ENCODE results near the gene TMEM72.

- no peak for TF ChIP-seq POLR2A (IDR thresholded peaks at IDR 0.05; ENCODE audit: borderline replicate concordance, extremely low read depth, insufficient read depth, insufficient read length)
- no peak for TF ChIP-seq CTCF (IDR thresholded peaks at IDR 0.05 in 2 of 3, conservative IDR thresholded peaks at IDR 0.05 in 1 of 3; ENCODE audit: borderline replicate concordance in 1 of 3, insufficient read depth in 1 of 3, low read depth in 2 of 3, low read length in 2 of 3)
- TF ChIP-seq ATF3 (IDR thresholded peaks at IDR 0.05): no peak
- TF ChIP-seq YY1 (IDR thresholded peaks at IDR 0.05; ENCODE audit: extremely low read depth, insufficient replicate concordance, low read depth, low read length): no peak
- no peak for TF ChIP-seq JUND (IDR thresholded peaks at IDR 0.05)
- TF ChIP-seq ELF1 (IDR thresholded peaks at IDR 0.05; ENCODE audit: borderline replicate concordance, low read depth): no peak
- no peak for TF ChIP-seq CEBPB (IDR thresholded peaks at IDR 0.05; ENCODE audit: low read depth)
- TF ChIP-seq SP1 (IDR thresholded peaks at IDR 0.05; ENCODE audit: low read depth): no peak
- TF ChIP-seq MAX (IDR thresholded peaks at IDR 0.05): no peak
- TF ChIP-seq SIN3A (IDR thresholded peaks at IDR 0.05; ENCODE audit: low read depth): no peak
Measured at GRCh38 chr10:44895280-44895679, 15.9 kb upstream of the TMEM72 start.

Measured in HCT116 (cell line).